Measurements from ENCODE around the gene RBM5.

RBM5 gene

DNA sequence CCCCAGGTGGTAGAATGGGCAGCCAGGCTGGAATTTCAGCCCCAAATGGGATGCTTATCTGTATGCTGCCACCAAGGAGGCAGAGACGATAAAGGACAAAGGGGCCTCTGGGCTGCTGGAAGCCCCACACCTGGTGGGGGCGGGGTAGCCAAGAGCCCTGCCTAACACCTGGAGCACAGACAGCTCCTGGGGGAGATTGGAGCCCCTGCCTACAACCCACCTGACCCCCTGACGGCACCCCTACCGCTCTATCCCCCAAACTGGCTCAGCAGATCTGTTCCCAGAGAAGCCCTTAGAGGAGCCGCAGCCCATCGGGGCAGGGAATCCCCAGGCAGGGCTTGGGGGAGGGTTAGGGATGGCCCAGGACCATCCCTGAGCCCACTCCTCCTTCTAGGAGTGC is 50.6 kb downstream of the RBM5 start:
- DNase-seq: no peak

- DNase-seq: no peak
These were observed 51.2 kb downstream of the RBM5 start for GRCh38 chr3:50139718-50140423.

GRCh38 chr3:50140990-50141389 is 52.3 kb downstream of the RBM5 start:
- no peak for DNase-seq

- DNase-seq: no peak
These were observed 57.7 kb downstream of the RBM5 start for GRCh38 chr3:50146316-50146901.

- DNase-seq: no peak
These were observed 58.3 kb downstream of the RBM5 start for GRCh38 chr3:50147016-50147415.

DNA sequence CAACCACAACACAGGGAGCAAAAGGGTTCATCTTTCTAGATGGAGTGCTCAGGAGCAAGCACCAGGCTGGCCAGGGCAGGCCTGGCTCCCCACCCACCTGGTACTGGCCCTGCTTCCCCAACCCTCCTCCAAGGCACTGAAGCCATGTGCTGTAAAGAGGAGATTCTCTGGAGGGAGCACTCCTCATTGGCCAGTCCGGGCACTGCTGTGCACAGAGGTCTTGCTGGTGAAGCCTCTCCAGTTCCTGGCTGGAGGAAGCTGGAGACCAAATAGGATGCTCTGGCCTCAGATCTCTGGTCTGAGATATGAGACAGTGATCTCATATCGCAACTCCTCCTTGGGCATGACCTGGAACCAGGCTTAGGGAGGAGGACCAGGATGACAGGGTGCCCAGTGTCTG is 58.7 kb downstream of the RBM5 start:
- no peak for DNase-seq

GRCh38 chr3:50147861-50148260 is 59.1 kb downstream of the RBM5 start:
- no peak for DNase-seq

DNA sequence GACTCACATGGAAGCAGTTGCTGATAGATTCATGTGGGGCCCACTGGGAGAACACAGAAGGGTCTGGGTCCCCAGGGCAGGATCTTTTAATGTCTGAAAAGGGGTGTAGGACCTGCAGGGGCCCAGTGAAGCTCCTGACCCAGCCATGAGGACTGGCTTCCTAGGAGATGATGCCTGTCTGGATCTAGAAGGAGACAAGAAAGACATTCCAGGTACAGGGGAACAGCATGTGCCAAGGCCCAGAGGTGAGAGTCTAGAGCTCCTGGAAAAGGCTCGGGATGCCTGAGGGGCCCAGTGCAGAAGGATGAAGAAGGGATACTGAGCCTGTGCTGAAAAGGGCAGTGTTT is 61.7 kb downstream of the RBM5 start:
- no peak for DNase-seq

- no peak for DNase-seq
These were observed 62.4 kb downstream of the RBM5 start for GRCh38 chr3:50150863-50151686.

DNA sequence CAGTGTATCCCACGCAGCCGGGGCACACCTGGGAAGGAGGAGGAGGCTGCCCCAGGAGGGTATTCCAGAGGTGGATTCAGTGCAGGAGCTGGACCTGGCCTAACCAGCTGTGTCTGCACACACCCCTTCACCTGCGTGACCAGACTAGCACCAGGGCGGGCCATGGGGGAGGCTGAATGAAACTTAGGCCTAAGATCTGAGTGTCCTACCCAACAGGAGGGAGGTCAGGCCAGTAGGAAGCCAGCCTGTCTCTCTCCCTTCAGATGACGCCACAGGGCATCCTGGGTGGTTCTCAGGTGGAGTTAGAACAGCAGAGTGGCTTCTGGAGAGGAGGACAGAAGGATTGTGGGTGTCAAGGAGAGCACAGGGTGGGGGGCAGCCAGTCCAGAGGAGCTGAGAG is 63.0 kb downstream of the RBM5 start:
- DNase-seq: no peak

DNA sequence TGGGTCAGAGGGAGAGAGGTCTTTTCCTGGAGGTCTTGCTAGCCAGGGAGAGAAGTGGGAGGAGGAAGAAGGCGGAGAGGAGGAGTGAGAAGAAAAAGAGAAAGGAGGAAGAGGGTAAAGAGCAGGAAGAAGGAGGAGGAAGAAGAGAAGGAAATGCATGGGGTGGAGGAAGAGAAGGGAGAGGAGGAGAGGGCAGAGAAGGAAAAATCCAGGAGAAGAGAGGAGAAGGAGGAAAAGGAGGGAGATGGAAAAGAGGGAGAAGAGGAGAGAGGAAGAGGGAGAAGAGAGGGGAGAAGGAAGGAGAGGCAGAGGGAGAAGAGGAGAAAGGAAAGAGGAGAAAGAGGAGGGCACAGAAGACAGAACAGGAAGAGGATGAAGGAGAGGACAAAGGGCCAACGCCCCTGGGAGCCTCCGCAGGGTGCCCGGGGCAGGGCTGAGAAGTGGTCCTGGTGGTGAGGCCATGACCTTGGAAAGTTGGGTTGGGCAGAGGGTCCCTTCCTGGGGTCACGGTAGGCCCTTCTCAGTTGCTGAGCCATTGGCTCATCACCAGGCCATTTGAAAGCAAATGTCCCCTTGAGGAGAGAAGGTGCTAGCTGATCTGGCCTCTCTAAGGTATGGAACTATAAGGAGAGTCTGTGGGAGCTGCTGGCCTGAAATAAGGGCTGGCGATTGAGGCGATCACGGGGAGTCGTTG is 65.2 kb downstream of the RBM5 start:
- no peak for DNase-seq

- DNase-seq: no peak
These were observed 65.7 kb downstream of the RBM5 start for GRCh38 chr3:50154476-50154839.

- peak; percentile 78 for DNase-seq
These were observed 66.2 kb downstream of the RBM5 start, which contains the start of gene SEMA3F for GRCh38 chr3:50154840-50155490. Gene SEMA3F (plus strand): TSS chr3:50155324. CDS start chr3:50159623, 4,299 bp downstream.

DNA sequence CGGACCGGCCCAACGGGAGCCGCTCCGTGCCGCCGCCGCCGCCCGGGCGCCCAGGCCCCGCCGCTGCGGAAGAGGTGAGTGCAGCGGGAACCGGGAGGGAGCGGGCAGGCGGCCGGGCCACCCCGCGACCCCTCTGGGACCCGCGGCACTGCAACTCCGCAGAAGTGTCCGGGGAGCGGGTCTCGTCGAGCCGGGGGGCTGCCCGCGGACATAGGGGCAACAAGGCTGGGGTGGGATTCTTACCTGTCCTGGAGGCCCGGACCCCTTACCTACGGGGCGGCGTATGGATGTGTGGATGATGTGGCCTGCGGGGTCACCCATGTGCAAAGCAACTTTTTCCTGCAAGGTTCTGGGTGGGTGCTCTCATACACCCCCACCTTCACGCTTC is 66.8 kb downstream of the RBM5 start:
- DNase-seq: no peak

DNA sequence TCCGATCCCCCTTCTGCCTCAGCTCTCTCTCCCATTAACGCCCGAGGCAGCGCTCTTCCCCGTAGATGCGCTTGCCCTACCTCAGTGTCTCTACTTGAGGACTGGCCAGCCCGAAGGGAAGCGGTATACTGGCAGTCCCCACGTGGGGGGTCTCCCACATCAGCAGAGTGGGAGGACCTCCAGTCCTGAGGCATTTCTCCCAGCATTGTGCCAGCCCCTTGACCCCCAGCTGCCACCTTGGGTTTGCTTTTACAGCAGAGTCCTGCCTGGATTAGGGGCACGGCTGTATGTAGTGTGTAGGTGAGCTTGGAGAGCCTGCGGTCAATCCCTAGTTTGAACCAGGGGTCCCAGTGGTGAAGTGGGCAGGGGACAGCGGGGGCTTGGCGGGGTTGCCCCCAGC is 67.2 kb downstream of the RBM5 start:
- no peak for DNase-seq

DNA sequence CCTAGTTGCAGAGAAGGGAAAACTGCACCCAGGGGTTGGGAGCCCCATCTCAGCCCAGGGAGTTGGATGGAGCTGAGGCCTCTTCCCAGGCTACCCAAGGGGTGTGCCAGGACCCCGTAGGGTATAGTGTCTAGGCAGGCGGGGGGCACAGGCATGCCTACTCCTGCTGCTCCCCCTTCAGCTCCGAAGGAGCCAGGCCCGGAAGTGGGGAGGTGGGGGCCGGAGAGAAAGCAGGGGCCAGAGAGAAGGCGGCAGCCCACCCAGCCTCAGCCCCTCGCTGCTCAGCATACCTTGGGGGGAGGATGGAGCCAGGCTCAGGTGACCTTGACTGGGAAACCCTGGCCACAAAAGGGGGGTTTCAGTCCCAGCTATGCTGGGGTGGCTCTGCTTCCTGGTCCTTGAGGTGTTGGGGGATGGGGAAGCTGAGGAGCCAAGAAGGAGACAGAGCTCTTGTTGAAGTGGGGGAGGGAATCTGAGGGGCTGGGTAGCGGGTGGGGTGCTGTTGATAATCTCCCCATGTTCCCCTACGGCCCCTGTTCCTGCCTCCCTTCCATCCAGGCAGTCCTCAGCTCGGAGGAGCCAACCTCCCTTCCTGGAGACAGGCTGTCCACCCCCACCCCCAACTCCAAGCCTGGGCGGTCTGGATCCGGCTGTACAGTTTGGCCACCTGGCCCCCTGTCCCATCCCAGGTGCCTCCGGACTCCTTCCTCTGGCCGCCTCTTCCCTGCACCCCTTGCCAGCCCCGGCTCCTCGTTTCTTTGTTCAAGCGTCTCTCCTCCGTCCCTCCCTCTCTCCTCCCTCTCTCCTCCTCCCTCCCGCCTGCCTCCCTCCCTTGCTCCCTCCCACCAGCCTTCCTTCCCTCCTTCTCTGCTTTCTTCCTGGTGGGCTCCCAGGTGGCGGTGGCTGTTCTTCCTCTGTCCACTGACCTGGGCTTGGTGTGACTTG is 68.1 kb downstream of the RBM5 start:
- DNase-seq: no peak

- DNase-seq: no peak
These were observed 69.3 kb downstream of the RBM5 start for GRCh38 chr3:50157827-50158529.

DNA sequence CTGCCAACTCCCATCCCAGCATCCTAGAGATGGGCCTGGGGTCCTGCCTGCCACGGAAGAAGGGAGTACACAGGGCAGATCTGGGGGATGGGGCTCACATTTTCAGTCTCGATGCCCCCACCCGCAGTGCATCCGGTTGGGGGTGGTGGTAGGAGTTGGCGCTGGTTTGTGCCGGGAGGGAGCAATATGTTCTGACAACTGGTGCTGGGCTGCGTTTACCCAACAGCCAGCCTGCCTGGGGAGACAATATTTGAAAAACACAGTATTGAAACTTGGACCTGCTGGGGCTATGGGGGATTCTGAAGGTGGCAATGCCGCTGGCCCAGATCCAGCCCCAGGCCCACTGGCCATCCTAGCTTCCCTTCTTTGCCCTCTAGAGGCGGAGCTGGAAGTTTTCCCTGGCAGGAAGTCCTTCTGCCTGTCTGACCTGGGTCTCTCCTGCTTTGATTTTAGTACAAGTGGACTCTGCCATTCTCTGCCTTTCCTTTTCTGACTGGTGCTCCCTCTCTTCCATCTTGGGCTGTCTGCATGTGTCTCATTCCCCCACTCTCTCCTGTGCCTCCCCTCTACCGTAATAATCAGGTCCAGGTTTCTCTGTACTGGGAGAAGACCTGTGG is 69.9 kb downstream of the RBM5 start:
- no peak for DNase-seq

DNA sequence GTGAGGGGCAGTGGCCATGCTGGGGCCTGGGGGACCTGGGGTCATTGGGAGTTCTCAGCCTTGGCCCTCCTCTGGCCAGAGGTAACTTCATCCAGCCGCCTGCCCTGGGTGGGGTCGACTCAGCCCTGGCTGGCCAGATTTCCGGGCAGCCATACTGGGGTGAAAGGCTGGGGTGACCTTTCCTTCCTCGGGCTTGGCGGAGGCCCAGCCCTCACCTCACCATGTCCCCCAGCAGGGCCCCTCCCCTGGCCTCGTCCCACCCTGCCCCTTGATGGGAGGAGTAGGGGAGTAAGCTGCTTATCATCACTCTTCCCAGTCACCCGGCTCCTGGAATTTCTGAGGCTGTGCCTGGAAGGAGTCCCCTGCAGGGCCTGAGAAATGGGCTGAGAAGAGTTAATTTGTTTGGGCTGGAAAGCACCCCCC is 71.9 kb downstream of the RBM5 start:
- no peak for DNase-seq

GRCh38 chr3:50161320-50161719 is 72.6 kb downstream of the RBM5 start:
- no peak for DNase-seq

Measured in CD4-positive, alpha-beta T cell treated with Interleukin-12 subunit alpha and Interleukin-12 subunit beta, for 1 hour (primary cell).